Trophoblast cell (in vitro differentiated cells and primary cell): ENCODE results near the gene RASEF.

Experiments
- DNase-seq, 2 donors: peaks; one replicate each; pipeline ENCODE4 v3.0.0-alpha.2; 2016
- H2AFZ ChIP-seq: 2 replicates; pipeline ENCODE4 v1.6.1; 2013; ENCODE audit warnings: low read length, moderate library complexity, mild to moderate bottlenecking; ENCODE audit not compliant: insufficient read depth, poor library complexity
- H2AK5ac ChIP-seq: 2 replicates; pipeline ENCODE4 v1.6.1; 2013; ENCODE audit warnings: mild to moderate bottlenecking, low read length
- H2BK120ac ChIP-seq: 2 replicates; pipeline ENCODE4 v1.6.1; 2013; ENCODE audit warnings: low read length, mild to moderate bottlenecking, moderate library complexity; ENCODE audit not compliant: insufficient read depth, poor library complexity
- H2BK12ac ChIP-seq: 2 replicates; pipeline ENCODE4 v1.6.1; 2013; ENCODE audit warnings: mild to moderate bottlenecking, low read length, moderate library complexity
- H2BK5ac ChIP-seq: 2 replicates; pipeline ENCODE4 v1.6.1; 2013; ENCODE audit warnings: low read length, low read depth, moderate library complexity, mild to moderate bottlenecking; ENCODE audit not compliant: poor library complexity
- H3K14ac ChIP-seq: 2 replicates; pipeline ENCODE4 v1.6.1; 2013; ENCODE audit warnings: mild to moderate bottlenecking, low read length
- H3K18ac ChIP-seq: 2 replicates; pipeline ENCODE4 v1.6.1; 2013; ENCODE audit warnings: mild to moderate bottlenecking, low read length
- H3K23ac ChIP-seq: 2 replicates; pipeline ENCODE4 v1.6.1; 2013; ENCODE audit warnings: low read length
- H3K27ac ChIP-seq: 2 replicates; pipeline ENCODE4 v1.5.1; 2013; ENCODE audit warnings: low read depth, mild to moderate bottlenecking, inconsistent platforms, low read length, moderate library complexity
- H3K27me3 ChIP-seq: 2 replicates; pipeline ENCODE4 v1.6.1; 2013; ENCODE audit warnings: inconsistent platforms, mild to moderate bottlenecking, low read length, moderate library complexity; ENCODE audit not compliant: insufficient read depth
- H3K36me3 ChIP-seq, 2 experiments: 1 replicate in 1 of 2; 2 replicates in 1 of 2; pipeline ENCODE4 v1.6.1; 2013; ENCODE audit warnings: low read length in 2 of 2, mild to moderate bottlenecking in 2 of 2, moderate library complexity in 1 of 2; ENCODE audit not compliant: insufficient read depth in 2 of 2, control insufficient read depth in 1 of 2
- H3K4ac ChIP-seq: 2 replicates; pipeline ENCODE4 v1.6.1; 2013; ENCODE audit warnings: low read depth, mild to moderate bottlenecking, low read length, moderate library complexity
- H3K4me1 ChIP-seq, 2 experiments: 1 replicate in 1 of 2; 2 replicates in 1 of 2; pipeline ENCODE4 v1.6.1; 2013; ENCODE audit warnings: low read length in 2 of 2, mild to moderate bottlenecking in 2 of 2, moderate library complexity in 1 of 2; ENCODE audit not compliant: insufficient read depth in 2 of 2, control insufficient read depth in 1 of 2
- H3K4me2 ChIP-seq: 2 replicates; pipeline ENCODE4 v1.6.1; 2013; ENCODE audit warnings: inconsistent platforms, mild to moderate bottlenecking, low read length, moderate library complexity
- H3K4me3 ChIP-seq: 2 replicates; pipeline ENCODE4 v1.5.1; 2013; ENCODE audit warnings: mild to moderate bottlenecking, low read depth, low read length, inconsistent platforms
- H3K79me1 ChIP-seq: one replicate; pipeline ENCODE4 v1.6.1; 2013; ENCODE audit warnings: low read length
- H3K79me2 ChIP-seq: 2 replicates; pipeline ENCODE4 v1.6.1; 2013; ENCODE audit warnings: low read length, mild to moderate bottlenecking; ENCODE audit not compliant: control insufficient read depth, insufficient read depth, poor library complexity
- H3K9ac ChIP-seq: 2 replicates; pipeline ENCODE4 v1.6.1; 2013; ENCODE audit warnings: mild to moderate bottlenecking, low read length
- H3K9me3 ChIP-seq: 2 replicates; pipeline ENCODE4 v1.6.1; 2013; ENCODE audit warnings: low read depth, mild to moderate bottlenecking, control low read depth, inconsistent platforms, low read length; ENCODE audit not compliant: insufficient read depth
- H4K12ac ChIP-seq: 2 replicates; pipeline ENCODE4 v1.6.1; 2013; ENCODE audit warnings: low read depth, mild to moderate bottlenecking, low read length, moderate library complexity
- H4K8ac ChIP-seq: 2 replicates; pipeline ENCODE4 v1.6.1; 2013; ENCODE audit warnings: low read depth, mild to moderate bottlenecking, low read length, moderate library complexity
- H4K91ac ChIP-seq: one replicate; pipeline ENCODE4 v1.6.1; 2013; ENCODE audit warnings: low read depth, mild to moderate bottlenecking, low read length, moderate library complexity
- WGBS: extraction: QIAGEN DNeasy Blood & Tissue Kit; methylation state at CpG from one replicate; pipeline ENCODE4 v1.1.7; 2013; ENCODE audit warnings: missing lambda C conversion rate; ENCODE audit not compliant: insufficient read length, insufficient coverage; ENCODE audit errors: extremely low coverage; 5-methylcytosine and 5-hydroxymethylcytosine counted together

The RASEF gene

GRCh38 chr9:83005963-83006362 is 57.0 kb downstream of the RASEF start:
- no peak for DNase-seq
- H3K27me3 ChIP-seq: no peaks in the 10 kb centered on the region
- no peak overlapping the region for H3K9ac ChIP-seq
- no peak overlapping the region for H2AFZ ChIP-seq
- H3K14ac ChIP-seq: no peak overlapping the region
- no peaks in the 10 kb centered on the region for H3K79me2 ChIP-seq
- no peak overlapping the region for H3K23ac ChIP-seq
- H3K18ac ChIP-seq: no peak overlapping the region
- H4K8ac ChIP-seq: no peak overlapping the region
- no peaks in the 10 kb centered on the region for H3K79me1 ChIP-seq
- H3K36me3 ChIP-seq: no peaks in the 10 kb centered on the region
- no peak overlapping the region for H3K27ac ChIP-seq
- no peak overlapping the region for H2BK12ac ChIP-seq
- H2BK5ac ChIP-seq: no peak overlapping the region
- no CpG with 5 or more reads among the region's 2 CpGs for WGBS
- no peak overlapping the region for H3K4me3 ChIP-seq
- peaks cover 0 to under 1% of the 10 kb centered on the region in 2 experiments for H3K4me1 ChIP-seq
- H4K91ac ChIP-seq: no peak overlapping the region
- no peak overlapping the region for H3K4ac ChIP-seq
- H2BK120ac ChIP-seq: no peak overlapping the region
- H3K9me3 ChIP-seq: no peaks in the 10 kb centered on the region
- no peak overlapping the region for H2AK5ac ChIP-seq
- H4K12ac ChIP-seq: no peak overlapping the region
- no peak overlapping the region for H3K4me2 ChIP-seq

- Histone ChIP-seq H2BK12ac (no peak overlapping the region), H2BK5ac (no peak overlapping the region), H2AFZ (no peak overlapping the region), H3K18ac (no peak overlapping the region), H2BK120ac (no peak overlapping the region), H3K27me3 (no peaks in the 10 kb centered on the region), H4K91ac (no peak overlapping the region), H3K9me3 (no peaks in the 10 kb centered on the region), H3K4me3 (no peak overlapping the region), H4K8ac (no peak overlapping the region), H3K4me1 (peaks cover 0 to 3% of the 10 kb centered on the region in 2 experiments), H3K4me2 (no peak overlapping the region), H3K14ac (no peak overlapping the region), H2AK5ac (no peak overlapping the region), H4K12ac (no peak overlapping the region), H3K36me3 (no peaks in the 10 kb centered on the region), H3K23ac (no peak overlapping the region), H3K27ac (no peak overlapping the region), H3K79me2 (no peaks in the 10 kb centered on the region), H3K79me1 (no peaks in the 10 kb centered on the region), H3K4ac (no peak overlapping the region), H3K9ac (no peak overlapping the region)
- no CpG with 5 or more reads among the region's 1 CpG for WGBS
- DNase-seq: no peak
Observed at GRCh38 chr9:83005361-83005760, 57.6 kb downstream of the RASEF start.

DNA sequence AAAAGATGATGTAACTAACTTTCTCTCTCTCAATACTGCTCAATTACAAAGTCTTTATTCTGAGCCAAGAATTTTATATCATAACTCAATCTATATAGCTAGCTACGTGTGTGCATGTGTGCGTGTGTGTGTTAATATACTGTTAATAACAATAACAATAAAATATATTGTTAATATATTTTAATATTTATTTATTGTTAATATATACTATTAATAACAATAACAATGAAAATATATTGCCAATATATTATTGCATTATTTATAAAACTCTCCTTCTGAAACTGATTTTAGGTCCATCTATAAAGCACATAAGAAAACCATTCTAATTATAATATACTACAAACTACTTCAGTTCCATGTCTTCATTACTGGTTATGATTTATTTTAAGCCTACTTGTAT is 60.6 kb downstream of the RASEF start:
- Histone ChIP-seq H2BK12ac (no peak overlapping the region), H3K79me1 (no peaks in the 10 kb centered on the region), H3K9ac (no peak overlapping the region), H2AK5ac (no peak overlapping the region), H4K12ac (no peak overlapping the region), H4K8ac (no peak overlapping the region), H3K4me1 (peaks cover 0 to 3% of the 10 kb centered on the region in 2 experiments), H3K27ac (no peak overlapping the region), H3K36me3 (no peaks in the 10 kb centered on the region), H3K23ac (no peak overlapping the region), H3K9me3 (no peaks in the 10 kb centered on the region), H4K91ac (no peak overlapping the region), H2BK5ac (no peak overlapping the region), H3K18ac (no peak overlapping the region), H3K27me3 (no peaks in the 10 kb centered on the region), H3K14ac (no peak overlapping the region), H2BK120ac (no peak overlapping the region), H3K4me2 (no peak overlapping the region), H3K4ac (no peak overlapping the region), H3K79me2 (no peaks in the 10 kb centered on the region), H2AFZ (no peak overlapping the region), H3K4me3 (no peak overlapping the region)
- no CpG with 5 or more reads among the region's 2 CpGs for WGBS
- DNase-seq: no peak

- no peak overlapping the region for H4K8ac ChIP-seq
- no peak overlapping the region for H4K91ac ChIP-seq
- no peaks in the 10 kb centered on the region for H3K9me3 ChIP-seq
- H3K79me1 ChIP-seq: no peaks in the 10 kb centered on the region
- no peak overlapping the region for H3K4ac ChIP-seq
- H4K12ac ChIP-seq: no peak overlapping the region
- H2AK5ac ChIP-seq: no peak overlapping the region
- no peak overlapping the region for H2BK5ac ChIP-seq
- H3K18ac ChIP-seq: no peak overlapping the region
- no peak overlapping the region for H2BK12ac ChIP-seq
- no peak overlapping the region for H3K27ac ChIP-seq
- peaks cover 0 to 3% of the 10 kb centered on the region in 2 experiments for H3K4me1 ChIP-seq
- H3K9ac ChIP-seq: no peak overlapping the region
- H3K36me3 ChIP-seq: no peaks in the 10 kb centered on the region
- H3K27me3 ChIP-seq: no peaks in the 10 kb centered on the region
- H3K23ac ChIP-seq: no peak overlapping the region
- no peak overlapping the region for H2BK120ac ChIP-seq
- no peaks in the 10 kb centered on the region for H3K79me2 ChIP-seq
- H3K4me3 ChIP-seq: no peak overlapping the region
- H2AFZ ChIP-seq: no peak overlapping the region
- DNase-seq: no peak
- no peak overlapping the region for H3K14ac ChIP-seq
- H3K4me2 ChIP-seq: no peak overlapping the region
- no CpG with 5 or more reads among the region's 5 CpGs for WGBS
Observed at GRCh38 chr9:83000765-83001164, 62.2 kb downstream of the RASEF start.
